ENCODE data around the gene SMIM23. TPM values are rescaled to one million over a fixed set of nuclear protein-coding genes. Genes with fewer than 3 reads are reported as not detected.
"Not testable (repeated sequence)": the region's sequence is repeated elsewhere in the genome, so short reads cannot be mapped to it uniquely, and the experiment has no call there.

SMIM23 gene
- total RNA-seq, 1 experiment from 2014 or later = not detected

DNA sequence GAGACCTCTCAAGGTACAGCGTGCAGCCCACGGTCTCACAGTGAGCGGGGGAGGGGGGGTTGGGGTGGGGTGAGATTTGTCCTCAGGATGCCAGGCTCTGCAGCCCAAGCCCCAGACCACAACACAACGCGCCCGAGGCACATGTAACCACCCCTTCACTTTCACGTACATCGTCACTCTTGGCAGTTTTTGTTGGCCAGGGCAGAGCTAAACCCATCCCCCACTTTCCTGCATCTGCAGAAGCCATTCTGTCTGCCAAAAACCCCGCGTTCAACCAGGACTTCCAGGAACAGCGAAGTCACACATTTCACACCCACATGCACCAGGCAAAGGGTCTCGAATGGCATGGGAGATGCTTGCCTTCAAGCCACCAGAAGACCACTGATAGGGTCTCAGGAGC, 9.4 kb upstream of the SMIM23 start:
- Mint-ChIP-seq H3K27me3 (ENCODE audit: insufficient read depth, unreplicated experiment) (no peaks in the 10 kb centered on the region), H3K4me1 (ENCODE audit: insufficient read depth, unreplicated experiment) (no peaks in the 10 kb centered on the region), H3K4me3 (ENCODE audit: unreplicated experiment) (no peak overlapping the region), H3K27ac (ENCODE audit: low read depth, unreplicated experiment) (no peak overlapping the region), H3K9me3 (ENCODE audit: unreplicated experiment) (peaks cover 1% of the 10 kb centered on the region), H3K36me3 (ENCODE audit: insufficient read depth, unreplicated experiment) (no peaks in the 10 kb centered on the region)
- CTCF ChIA-PET = no interaction called here
- POLR2A ChIA-PET = no interaction called here
- intact Hi-C loops (cut with micrococcal nuclease) = no loop called here
- no peak for DNase-seq (ENCODE audit: unreplicated experiment)
- BruUV-seq (replicated peaks) = no TSS peak
- TF ChIP-seq, protein P1, sequence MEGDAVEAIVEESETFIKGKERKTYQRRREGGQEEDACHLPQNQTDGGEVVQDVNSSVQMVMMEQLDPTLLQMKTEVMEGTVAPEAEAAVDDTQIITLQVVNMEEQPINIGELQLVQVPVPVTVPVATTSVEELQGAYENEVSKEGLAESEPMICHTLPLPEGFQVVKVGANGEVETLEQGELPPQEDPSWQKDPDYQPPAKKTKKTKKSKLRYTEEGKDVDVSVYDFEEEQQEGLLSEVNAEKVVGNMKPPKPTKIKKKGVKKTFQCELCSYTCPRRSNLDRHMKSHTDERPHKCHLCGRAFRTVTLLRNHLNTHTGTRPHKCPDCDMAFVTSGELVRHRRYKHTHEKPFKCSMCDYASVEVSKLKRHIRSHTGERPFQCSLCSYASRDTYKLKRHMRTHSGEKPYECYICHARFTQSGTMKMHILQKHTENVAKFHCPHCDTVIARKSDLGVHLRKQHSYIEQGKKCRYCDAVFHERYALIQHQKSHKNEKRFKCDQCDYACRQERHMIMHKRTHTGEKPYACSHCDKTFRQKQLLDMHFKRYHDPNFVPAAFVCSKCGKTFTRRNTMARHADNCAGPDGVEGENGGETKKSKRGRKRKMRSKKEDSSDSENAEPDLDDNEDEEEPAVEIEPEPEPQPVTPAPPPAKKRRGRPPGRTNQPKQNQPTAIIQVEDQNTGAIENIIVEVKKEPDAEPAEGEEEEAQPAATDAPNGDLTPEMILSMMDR (IDR thresholded peaks at IDR 0.05; ENCODE audit: unreplicated experiment) = no peak

DNA sequence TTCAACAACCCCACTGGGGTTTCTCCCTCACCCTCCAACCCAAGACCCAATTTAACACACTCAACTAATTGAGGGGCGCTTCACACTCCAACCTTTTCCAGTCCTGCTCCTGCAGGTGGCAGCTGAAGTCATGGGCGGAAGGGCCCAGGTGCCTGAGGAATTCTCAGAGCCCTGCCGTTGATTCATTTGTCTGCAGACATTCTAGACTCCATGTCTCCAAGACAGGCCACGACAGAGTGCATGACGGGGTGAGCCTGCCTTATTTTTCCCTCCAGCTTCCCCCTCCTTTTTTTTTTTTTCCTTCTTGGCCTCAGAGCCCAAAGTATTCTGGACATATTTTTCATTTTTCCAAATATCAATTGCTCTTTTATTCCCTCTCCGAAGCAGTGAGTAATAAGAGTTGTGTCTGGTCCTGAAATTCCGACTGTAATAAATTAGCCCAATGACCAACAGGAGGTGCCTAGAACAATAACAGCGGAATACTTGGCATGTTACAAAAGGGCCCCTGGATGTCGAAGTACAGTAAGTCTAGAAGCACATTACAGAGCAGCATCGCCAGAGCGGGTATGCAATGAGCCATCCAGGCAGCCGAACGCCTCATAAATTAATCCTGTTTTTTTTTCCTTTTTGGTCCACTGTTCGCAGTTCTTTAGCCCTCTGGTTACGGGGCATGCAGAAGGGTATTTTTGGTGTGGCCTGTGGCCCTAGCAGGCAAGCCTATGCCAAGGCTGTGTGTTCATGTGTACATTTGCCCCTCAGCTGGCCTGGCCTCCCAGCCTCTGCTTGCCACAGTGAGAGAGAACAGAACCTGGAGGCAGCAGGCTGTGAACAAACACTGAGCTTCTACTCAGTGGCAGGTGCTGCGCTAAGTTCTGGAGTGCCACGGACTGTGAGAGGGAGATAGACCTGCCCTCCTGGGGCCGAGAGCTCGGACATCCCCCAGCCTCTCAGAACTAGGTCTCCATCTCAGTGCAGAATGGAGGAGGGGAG, 8.6 kb upstream of the SMIM23 start:
- no peaks in the 10 kb centered on the region for H3K4me1 Mint-ChIP-seq (ENCODE audit: insufficient read depth, unreplicated experiment)
- DNase-seq (ENCODE audit: unreplicated experiment) = no peak
- ChIA-PET POLR2A (no interaction called here), CTCF (no interaction called here)
- H3K36me3 Mint-ChIP-seq (ENCODE audit: insufficient read depth, unreplicated experiment) = no peaks in the 10 kb centered on the region
- intact Hi-C loops (cut with micrococcal nuclease) = no loop called here
- H3K27me3 Mint-ChIP-seq (ENCODE audit: insufficient read depth, unreplicated experiment) = no peaks in the 10 kb centered on the region
- no peak overlapping the region for H3K4me3 Mint-ChIP-seq (ENCODE audit: unreplicated experiment)
- BruUV-seq (replicated peaks) = no TSS peak
- TF ChIP-seq, protein P1 (IDR thresholded peaks at IDR 0.05; ENCODE audit: unreplicated experiment) = no peak
- H3K9me3 Mint-ChIP-seq (ENCODE audit: unreplicated experiment) = peaks cover 10% of the 10 kb centered on the region
- H3K27ac Mint-ChIP-seq (ENCODE audit: low read depth, unreplicated experiment) = no peak overlapping the region

DNA sequence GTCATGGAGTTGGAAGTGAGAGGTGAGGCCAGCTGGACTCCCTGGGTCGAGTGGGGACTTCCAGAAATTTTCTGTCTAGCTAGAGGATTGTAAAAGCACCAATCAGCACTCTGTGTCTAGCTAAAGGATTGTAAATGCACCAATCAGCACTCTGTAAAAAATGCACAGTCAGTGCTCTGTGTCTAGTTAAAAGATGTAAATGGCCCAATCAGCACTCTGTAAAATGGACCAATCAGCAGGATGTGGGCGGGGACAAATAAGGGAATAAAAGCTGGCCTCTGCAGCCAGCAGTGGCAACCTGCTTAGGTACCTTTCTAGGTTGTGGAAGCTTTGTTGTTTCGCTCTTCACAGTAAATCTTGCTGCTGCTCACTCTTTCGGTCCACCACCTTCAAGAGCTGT, 3.9 kb upstream of the SMIM23 start:
- H3K27me3 Mint-ChIP-seq (ENCODE audit: insufficient read depth, unreplicated experiment); BruUV-seq (replicated peaks); H3K27ac Mint-ChIP-seq (ENCODE audit: low read depth, unreplicated experiment); DNase-seq (ENCODE audit: unreplicated experiment); H3K36me3 Mint-ChIP-seq (ENCODE audit: insufficient read depth, unreplicated experiment); H3K4me1 Mint-ChIP-seq (ENCODE audit: insufficient read depth, unreplicated experiment); H3K4me3 Mint-ChIP-seq (ENCODE audit: unreplicated experiment); intact Hi-C loops (cut with micrococcal nuclease): not testable (repeated sequence)
- ChIA-PET CTCF (interaction anchor here (0.6 to 1.3 kb wide), 4 partner anchors 35 to 481 kb away, joined by 3 to 4 read pairs (median 3); no protein-coding TSS in a partner anchor), POLR2A (interaction anchor here (0.6 to 1.2 kb wide), 3 partner anchors 9 to 340 kb away, joined by 3 to 4 read pairs (median 3); no protein-coding TSS in a partner anchor)
- H3K9me3 Mint-ChIP-seq (ENCODE audit: unreplicated experiment) = peaks cover 10% of the 10 kb centered on the region

DNA sequence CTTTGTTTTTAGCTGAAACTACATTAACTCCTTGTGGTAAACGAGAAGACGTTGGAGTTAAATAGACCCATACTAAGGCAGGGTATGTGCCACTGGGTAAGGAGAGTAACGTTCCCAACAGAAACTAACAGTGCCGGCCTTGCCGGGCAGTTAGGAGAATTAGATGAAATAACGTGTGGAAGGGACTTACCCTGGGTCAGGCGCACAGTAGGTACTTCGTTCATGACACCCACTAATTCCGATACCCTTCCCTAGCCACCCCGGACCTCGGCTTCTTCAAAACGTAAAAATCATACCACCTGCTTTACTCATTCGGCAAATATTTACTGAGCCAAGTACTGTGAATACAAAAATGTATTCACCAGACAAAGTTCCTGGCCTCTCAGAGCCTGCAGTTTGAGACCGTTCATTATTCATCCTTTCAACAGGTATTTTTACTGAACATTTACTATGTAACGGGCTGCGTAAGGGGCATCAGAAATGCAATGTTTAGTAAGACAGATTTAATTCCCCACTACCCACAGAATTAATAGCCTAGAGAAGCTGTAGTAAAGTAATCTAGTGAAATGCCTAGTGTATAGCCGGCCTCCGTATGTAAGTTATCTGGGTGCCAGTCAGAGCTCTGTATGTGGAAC, 3.2 kb upstream of the SMIM23 start:
- H3K4me1 Mint-ChIP-seq (ENCODE audit: insufficient read depth, unreplicated experiment) = peaks cover 10% of the 10 kb centered on the region
- no peaks in the 10 kb centered on the region for H3K27me3 Mint-ChIP-seq (ENCODE audit: insufficient read depth, unreplicated experiment)
- ChIA-PET POLR2A (interaction anchor here (0.7 to 1.8 kb wide), 5 partner anchors 10 to 50 kb away, joined by 3 to 6 read pairs (median 4); no protein-coding TSS in a partner anchor), CTCF (interaction anchor here (0.6 to 1.3 kb wide), 5 partner anchors 8 to 480 kb away, joined by 3 to 5 read pairs (median 3); no protein-coding TSS in a partner anchor)
- BruUV-seq (replicated peaks) = no TSS peak
- no peak for DNase-seq (ENCODE audit: unreplicated experiment)
- intact Hi-C loops (cut with micrococcal nuclease) = no loop called here
- no peak overlapping the region for H3K27ac Mint-ChIP-seq (ENCODE audit: low read depth, unreplicated experiment)
- no peak overlapping the region for H3K4me3 Mint-ChIP-seq (ENCODE audit: unreplicated experiment)
- H3K36me3 Mint-ChIP-seq (ENCODE audit: insufficient read depth, unreplicated experiment) = no peaks in the 10 kb centered on the region
- TF ChIP-seq, protein P1 (IDR thresholded peaks at IDR 0.05; ENCODE audit: unreplicated experiment) = no peak
- H3K9me3 Mint-ChIP-seq (ENCODE audit: unreplicated experiment) = peaks cover 10% of the 10 kb centered on the region
